OCI-LY1 (cell line): ENCODE measurements around the gene RAB40B.

ENCODE experiments used
- EZH2 ChIP-seq: fragments of 200-600 bp; sonication (generic), shearing (Covaris generic); IDR thresholded peaks from 2 replicates; pipeline ENCODE4 v1.8.0; 2017; ENCODE audit warnings: borderline replicate concordance, mixed run types, mild to moderate bottlenecking, antibody characterized with exemption, low read length, moderate library complexity, mixed read lengths
- TF ChIP-seq, protein P1 (sequence below): fragments of 200-600 bp; sonication (generic), shearing (Covaris generic); IDR thresholded peaks from 2 replicates; pipeline ENCODE4 v1.5.1; 2017; ENCODE audit warnings: mild to moderate bottlenecking, antibody characterized with exemption, low read length, moderate library complexity, mixed read lengths

DNA sequence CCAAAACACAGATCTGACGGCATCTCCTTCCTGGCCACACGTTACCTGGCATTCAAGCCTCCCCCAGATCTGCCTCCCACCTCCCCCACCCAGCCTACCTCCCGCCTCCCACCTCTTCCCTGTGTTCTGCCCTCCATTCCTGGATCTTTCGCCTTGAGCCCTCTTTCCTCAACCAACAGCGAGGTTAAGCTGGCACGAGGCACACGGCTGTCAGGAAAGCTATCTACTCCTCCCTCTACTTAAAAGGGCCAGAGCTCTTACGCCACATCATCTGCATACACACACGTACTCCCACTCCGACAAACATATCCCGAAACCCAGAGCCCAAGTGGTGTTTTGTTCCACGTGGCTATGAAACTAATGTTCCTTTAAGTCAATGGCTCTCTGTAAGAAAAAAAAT lies 68.3 kb downstream of the RAB40B start:
- TF ChIP-seq, protein P1, sequence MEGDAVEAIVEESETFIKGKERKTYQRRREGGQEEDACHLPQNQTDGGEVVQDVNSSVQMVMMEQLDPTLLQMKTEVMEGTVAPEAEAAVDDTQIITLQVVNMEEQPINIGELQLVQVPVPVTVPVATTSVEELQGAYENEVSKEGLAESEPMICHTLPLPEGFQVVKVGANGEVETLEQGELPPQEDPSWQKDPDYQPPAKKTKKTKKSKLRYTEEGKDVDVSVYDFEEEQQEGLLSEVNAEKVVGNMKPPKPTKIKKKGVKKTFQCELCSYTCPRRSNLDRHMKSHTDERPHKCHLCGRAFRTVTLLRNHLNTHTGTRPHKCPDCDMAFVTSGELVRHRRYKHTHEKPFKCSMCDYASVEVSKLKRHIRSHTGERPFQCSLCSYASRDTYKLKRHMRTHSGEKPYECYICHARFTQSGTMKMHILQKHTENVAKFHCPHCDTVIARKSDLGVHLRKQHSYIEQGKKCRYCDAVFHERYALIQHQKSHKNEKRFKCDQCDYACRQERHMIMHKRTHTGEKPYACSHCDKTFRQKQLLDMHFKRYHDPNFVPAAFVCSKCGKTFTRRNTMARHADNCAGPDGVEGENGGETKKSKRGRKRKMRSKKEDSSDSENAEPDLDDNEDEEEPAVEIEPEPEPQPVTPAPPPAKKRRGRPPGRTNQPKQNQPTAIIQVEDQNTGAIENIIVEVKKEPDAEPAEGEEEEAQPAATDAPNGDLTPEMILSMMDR = no peak
- no peak for TF ChIP-seq EZH2
